Stimulated activated CD4-positive, alpha-beta T cell treated with anti-CD3 and anti-CD28 coated beads, Interleukin-1b, Interleukin-23, amount 100 ng/mL, for 48 hours (primary cell): Measurements from ENCODE around the gene CEBPG.

Experiments used
- DNase-seq: peaks from one replicate; pipeline ENCODE4 v3.0.0-alpha.2; 2020

The CEBPG gene

GRCh38 chr19:33422369-33423180 lies 49.1 kb downstream of the CEBPG start:
- DNase-seq, result no peak

GRCh38 chr19:33424181-33424580 lies 50.7 kb downstream of the CEBPG start:
- no peak for DNase-seq

GRCh38 chr19:33426621-33427361 lies 53.3 kb downstream of the CEBPG start:
- no peak for DNase-seq

- DNase-seq, result no peak
Measured at GRCh38 chr19:33427801-33428626, 54.5 kb downstream of the CEBPG start.

- no peak for DNase-seq
Measured at GRCh38 chr19:33428627-33429125, 55.2 kb downstream of the CEBPG start.

GRCh38 chr19:33429891-33430673 lies 56.6 kb downstream of the CEBPG start:
- DNase-seq, result no peak

- peak; percentile 60 for DNase-seq
Measured at GRCh38 chr19:33430674-33431277, 57.3 kb downstream of the CEBPG start.

GRCh38 chr19:33432015-33432414 lies 58.5 kb downstream of the CEBPG start:
- no peak for DNase-seq
